ENCODE data around the gene PRKCE.

The PRKCE gene

GRCh38 chr2:46032161-46032813, 380.8 kb downstream of the PRKCE start:
- peak; percentile 39 for DNase-seq

- peak; percentile 92 for DNase-seq
These were observed 381.5 kb downstream of the PRKCE start for GRCh38 chr2:46032996-46033395.

GRCh38 chr2:46034535-46034934, 383.1 kb downstream of the PRKCE start:
- no peak for DNase-seq

- no peak for DNase-seq
These were observed 385.5 kb downstream of the PRKCE start for GRCh38 chr2:46036929-46037328.

- DNase-seq = no peak
These were observed 388.2 kb downstream of the PRKCE start for GRCh38 chr2:46039543-46040303.

GRCh38 chr2:46040563-46041155, 389.2 kb downstream of the PRKCE start:
- no peak for DNase-seq

GRCh38 chr2:46041434-46041833, 390.0 kb downstream of the PRKCE start:
- no peak for DNase-seq

- DNase-seq = no peak
These were observed 390.7 kb downstream of the PRKCE start for GRCh38 chr2:46042207-46042637.

GRCh38 chr2:46042711-46043110, 391.2 kb downstream of the PRKCE start:
- DNase-seq = no peak

GRCh38 chr2:46045888-46046287, 394.4 kb downstream of the PRKCE start:
- DNase-seq = no peak

GRCh38 chr2:46047290-46047689, 395.8 kb downstream of the PRKCE start:
- DNase-seq = no peak

- no peak for DNase-seq
These were observed 397.2 kb downstream of the PRKCE start for GRCh38 chr2:46048693-46049092.

GRCh38 chr2:46050027-46050426, 398.6 kb downstream of the PRKCE start:
- no peak for DNase-seq

- DNase-seq = peak; percentile 22
These were observed 399.0 kb downstream of the PRKCE start for GRCh38 chr2:46050489-46050888.

- DNase-seq = no peak
These were observed 399.6 kb downstream of the PRKCE start for GRCh38 chr2:46051085-46051484.

- no peak for DNase-seq
These were observed 402.1 kb downstream of the PRKCE start for GRCh38 chr2:46053564-46053963.

- DNase-seq = no peak
These were observed 405.1 kb downstream of the PRKCE start for GRCh38 chr2:46056541-46056940.

GRCh38 chr2:46058140-46058539, 406.7 kb downstream of the PRKCE start:
- DNase-seq = no peak

- peak; percentile 88 for DNase-seq
These were observed 411.4 kb downstream of the PRKCE start for GRCh38 chr2:46062637-46063412.

- no peak for DNase-seq
These were observed 412.9 kb downstream of the PRKCE start for GRCh38 chr2:46064396-46064795.

- no peak for DNase-seq
These were observed 413.7 kb downstream of the PRKCE start for GRCh38 chr2:46065152-46065551.

GRCh38 chr2:46066116-46066515, 414.6 kb downstream of the PRKCE start:
- no peak for DNase-seq

- no peak for DNase-seq
These were observed 415.1 kb downstream of the PRKCE start for GRCh38 chr2:46066601-46067000.

Measured in DMS53 (cell line).